ENCODE results near the gene MCTS1.

DNA sequence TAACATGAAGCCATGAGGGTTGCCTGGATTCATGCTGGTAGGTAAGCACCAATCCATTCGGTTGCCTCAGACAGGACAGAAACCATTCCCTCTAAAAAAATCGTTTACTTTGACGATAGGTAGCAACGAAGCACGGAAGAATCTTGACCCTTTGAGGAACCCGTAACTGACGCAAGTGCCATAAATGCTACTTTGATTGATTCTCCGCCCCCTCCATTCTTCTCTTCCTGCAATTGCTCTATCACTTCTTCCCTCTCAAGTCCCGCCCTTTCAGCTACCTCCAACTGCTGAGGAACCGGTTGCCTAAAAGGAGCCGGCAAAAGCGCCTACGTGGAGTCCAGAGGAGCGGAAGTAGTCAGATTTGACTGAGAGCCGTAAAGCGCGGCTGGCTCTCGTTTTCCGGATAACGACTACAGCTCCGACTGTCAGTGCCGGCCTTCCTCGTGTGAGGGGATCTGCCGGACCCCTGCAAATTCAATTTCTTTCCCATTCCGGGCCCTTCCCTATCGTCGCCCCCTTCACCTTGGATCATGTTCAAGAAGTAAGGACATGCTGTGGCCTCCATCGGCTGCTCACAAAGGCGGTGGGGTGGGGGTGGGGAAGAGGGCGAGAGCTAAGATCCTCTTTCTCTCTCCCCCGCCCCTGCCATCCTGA, at the start of gene MCTS1:
- TF ChIP-seq CTCF (IDR thresholded peaks at IDR 0.05), result no peak
- TF ChIP-seq POLR2A (IDR thresholded peaks at IDR 0.05), result no peak
